Ovary (tissue), 9 donors: ENCODE data around the gene AKR1C4. TPM values are rescaled to one million over a fixed set of nuclear protein-coding genes. Genes with fewer than 3 reads are reported as not detected.
"Not testable (repeated sequence)": the region's sequence is repeated elsewhere in the genome, so short reads cannot be mapped to it uniquely, and the experiment has no call there.

ENCODE experiments used
- DNase-seq, 5 donors: peaks; one replicate each; pipeline ENCODE4 v3.0.0-alpha.2; 2019 to 2020
- H3K27ac ChIP-seq, 2 donors: fragments of 200-600 bp; one replicate each; pipeline versions ENCODE4 v1.5.1 to v1.8.0; 2019 to 2022
- H3K27me3 ChIP-seq: fragments of 200-600 bp; one replicate; pipeline ENCODE4 v1.8.0; 2022
- H3K36me3 ChIP-seq: fragments of 200-600 bp; sonication (generic); one replicate; pipeline ENCODE4 v1.5.1; 2019
- H3K4me1 ChIP-seq: one replicate; pipeline ENCODE4 v1.8.1; 2013; ENCODE audit warnings: mild to moderate bottlenecking, moderate library complexity; ENCODE audit not compliant: insufficient read depth
- H3K4me3 ChIP-seq: fragments of 200-600 bp; sonication (generic); one replicate; pipeline ENCODE4 v1.5.1; 2017
- H3K9me3 ChIP-seq, 2 donors: fragments of 200-600 bp in 1 of 2; sonication (generic) in 1 of 2; one replicate each; pipeline versions ENCODE4 v1.5.1 to v1.8.1; 2013 to 2019; ENCODE audit warnings: mild to moderate bottlenecking in 1 of 2, moderate library complexity in 1 of 2
- CTCF ChIP-seq, 3 donors: fragments of 450-650 bp in 2 of 3; fragments of 200-600 bp in 1 of 3; IDR thresholded peaks; one replicate each; pipeline versions ENCODE4 v1.5.1 to v1.8.0; 2016 to 2022; ENCODE audit warnings: antibody characterized with exemption in 3 of 3, mild to moderate bottlenecking in 1 of 3
- EP300 ChIP-seq: sonication (generic); formaldehyde crosslinking; IDR thresholded peaks from one replicate; pipeline ENCODE4 v1.6.1; 2017; ENCODE audit warnings: antibody characterized with exemption
- POLR2A ChIP-seq: fragments of 450-650 bp; IDR thresholded peaks from one replicate; pipeline ENCODE4 v1.6.1; 2017; ENCODE audit warnings: antibody characterized with exemption, mild to moderate bottlenecking, moderate library complexity
- WGBS, 3 donors: extraction: QIAGEN DNeasy Blood & Tissue Kit in 1 of 3; methylation state at CpG; one replicate each; pipeline versions ENCODE4 v1.1.5 to v1.1.7; 2013 to 2017; 5-methylcytosine and 5-hydroxymethylcytosine counted together
- intact Hi-C, 4 donors: fragments of 100-400 bp; cut with DNase I; formaldehyde crosslinking; loops; one replicate each; pipeline versions ENCODE4 v1.11.0 to v1.15.1; 2022 to 2023
- polyA plus RNA-seq, 2 donors: library from polyadenylated mRNA; stranded (reverse); fragments of 200-250 nt in 1 of 2; fragments of 350-450 nt in 1 of 2; fragmentation: Illumina TruSeq in 1 of 2; extraction: RNeasy Lipid Tissue Mini Kit (QIAGEN cat#74804) in 1 of 2; gene quantifications; one replicate each; pipeline ENCODE4 v1.2.3, GENCODE V29; 2013 to 2014
- total RNA-seq, 7 donors: library from RNA; depleted of rRNA in 2 of 7; stranded (reverse); fragments of >200 nt in 2 of 7; fragmentation: NEBNext Ultra II Directional in 3 of 7; extraction: Animal tissue kit (Norgen Biotek cat#: 25700) in 3 of 7; gene quantifications; one replicate each; pipeline versions ENCODE4 v1.1.0 to v1.2.4, GENCODE V29; 2016 to 2023
- donor health status: DM: no; HTN: no; CAD: no; lungs with moderate emphysema.
- donor health status: DM: no; HTN: no; CAD: no.
- donor health status: Bipolar disorder and iron deficiency.
- donor health status: DM: yes; HTN: yes; CAD: no.
- donor health status: DM: no; HTN: no; CAD: no.
- donor health status: DM: yes; HTN: yes; CAD: no.

The AKR1C4 gene
- total and polyA plus RNA-seq, 9 donors = not detected

DNA sequence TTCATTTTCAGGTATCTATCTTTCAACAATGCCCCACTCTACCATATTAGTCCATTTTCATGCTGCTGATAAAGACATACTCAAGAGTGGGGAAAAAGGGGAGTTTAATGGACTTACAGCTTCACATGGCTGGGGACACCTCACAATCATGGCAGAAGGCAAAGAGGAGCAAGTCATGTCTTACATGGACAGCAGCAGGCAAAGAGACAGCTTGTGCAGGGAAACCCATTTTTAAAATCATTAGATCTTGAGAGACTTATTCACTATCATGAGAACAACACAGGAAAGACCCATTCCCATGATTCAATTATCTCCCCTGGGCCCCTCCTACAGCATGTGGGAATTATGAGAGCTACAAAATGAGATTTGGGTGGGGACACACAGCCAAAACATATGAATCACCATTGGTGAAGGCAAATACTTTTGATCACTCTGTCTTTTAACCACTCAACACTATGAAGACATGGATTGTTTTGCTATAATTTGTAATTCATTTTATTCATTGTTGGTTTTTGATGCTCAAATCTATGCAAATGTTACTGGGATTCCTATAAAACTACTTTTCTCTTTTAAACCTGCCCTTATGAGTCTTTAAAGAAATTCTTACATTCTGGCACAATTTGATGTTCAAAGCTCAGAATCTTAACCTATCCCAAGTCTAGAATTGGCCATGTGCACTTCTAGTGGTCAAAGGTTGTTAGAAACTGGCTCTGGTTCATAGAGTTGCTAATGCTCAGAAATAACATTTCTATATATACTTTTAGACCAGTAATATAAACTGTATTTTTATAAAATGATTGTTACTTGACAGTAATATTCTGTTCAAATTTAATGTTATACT is 15.3 kb downstream of the AKR1C4 start:
- TF ChIP-seq POLR2A (no peak), CTCF (IDR thresholded peaks at IDR 0.05) (no peak), EP300 (no peak)
- DNase-seq = no peak
- H3K4me3 ChIP-seq = no peak overlapping the region
- intact Hi-C loops = no loop called here
- no peaks in the 10 kb centered on the region for H3K36me3 ChIP-seq
- H3K27ac ChIP-seq = no peak overlapping the region
- H3K4me1 ChIP-seq = no peaks in the 10 kb centered on the region
- H3K9me3 ChIP-seq = no peaks in the 10 kb centered on the region
- H3K27me3 ChIP-seq = no peaks in the 10 kb centered on the region

GRCh38 chr10:5216801-5217200 is 20.2 kb downstream of the AKR1C4 start:
- H3K4me3 ChIP-seq = no peak overlapping the region
- H3K27ac ChIP-seq = no peak overlapping the region
- intact Hi-C loops = no loop called here
- H3K9me3 ChIP-seq = no peaks in the 10 kb centered on the region
- WGBS, 3 donors = 7 to 13% (median 8%) methylated on average over 2 of the region's 2 CpGs
- no peak for DNase-seq
- H3K36me3 ChIP-seq = no peaks in the 10 kb centered on the region
- no peaks in the 10 kb centered on the region for H3K27me3 ChIP-seq
- TF ChIP-seq EP300 = no peak
- TF ChIP-seq CTCF (IDR thresholded peaks at IDR 0.05) = no peak
- no peak for TF ChIP-seq POLR2A
- no peaks in the 10 kb centered on the region for H3K4me1 ChIP-seq

DNA sequence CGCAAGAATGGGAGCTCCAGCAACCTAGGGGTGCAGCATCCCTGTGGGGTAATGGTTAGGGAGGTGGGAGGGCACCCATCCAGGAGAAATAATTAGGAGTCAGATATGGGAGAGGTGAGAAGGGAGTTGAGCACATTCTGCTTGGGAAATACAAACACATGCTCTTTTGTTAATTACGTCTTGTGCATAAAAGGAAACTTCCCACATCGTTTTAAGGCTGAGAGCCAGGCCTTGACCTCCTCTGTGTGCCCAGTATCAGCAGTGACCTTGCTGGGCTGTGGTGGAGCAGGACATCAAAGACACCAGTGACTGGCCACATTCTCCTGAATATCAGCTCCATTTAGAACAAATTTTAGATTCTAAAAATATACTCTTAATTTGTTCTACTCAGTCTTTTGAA is 22.6 kb downstream of the AKR1C4 start:
- no peak for DNase-seq
- Histone ChIP-seq H3K27ac (no peak overlapping the region), H3K9me3 (no peaks in the 10 kb centered on the region), H3K36me3 (no peaks in the 10 kb centered on the region), H3K4me3 (no peak overlapping the region), H3K4me1 (no peaks in the 10 kb centered on the region), H3K27me3 (no peaks in the 10 kb centered on the region)
- TF ChIP-seq POLR2A (no peak), CTCF (IDR thresholded peaks at IDR 0.05) (no peak), EP300 (no peak)
- WGBS, 3 donors = 13 to 32% (median 20%) methylated on average over 3 of the region's 3 CpGs
- intact Hi-C loops = no loop called here

DNA sequence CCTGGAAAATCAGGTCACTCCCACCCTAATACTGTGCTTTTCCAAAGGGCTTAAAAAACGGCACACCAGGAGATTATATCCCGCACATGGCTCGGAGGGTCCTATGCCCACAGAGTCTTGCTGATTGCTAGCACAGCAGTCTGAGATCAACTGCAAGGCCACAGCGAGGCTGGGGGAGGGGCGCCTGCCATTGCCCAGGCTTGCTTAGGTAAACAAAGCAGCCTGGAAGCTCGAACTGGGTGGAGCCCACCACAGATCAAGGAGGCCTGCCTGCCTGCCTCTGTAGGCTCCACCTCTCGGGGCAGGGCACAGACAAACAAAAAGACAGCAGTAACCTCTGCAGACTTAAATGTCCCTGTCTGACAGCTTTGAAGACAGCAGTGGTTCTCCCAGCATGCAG is 26.3 kb downstream of the AKR1C4 start:
- H3K27ac ChIP-seq, intact Hi-C loops, H3K4me3 ChIP-seq, H3K4me1 ChIP-seq, H3K9me3 ChIP-seq, H3K36me3 ChIP-seq, DNase-seq, H3K27me3 ChIP-seq: not testable (repeated sequence)
- 81 to 87% (median 83%) methylated on average over 6 to 7 of the region's 7 CpGs for WGBS, 3 donors

DNA sequence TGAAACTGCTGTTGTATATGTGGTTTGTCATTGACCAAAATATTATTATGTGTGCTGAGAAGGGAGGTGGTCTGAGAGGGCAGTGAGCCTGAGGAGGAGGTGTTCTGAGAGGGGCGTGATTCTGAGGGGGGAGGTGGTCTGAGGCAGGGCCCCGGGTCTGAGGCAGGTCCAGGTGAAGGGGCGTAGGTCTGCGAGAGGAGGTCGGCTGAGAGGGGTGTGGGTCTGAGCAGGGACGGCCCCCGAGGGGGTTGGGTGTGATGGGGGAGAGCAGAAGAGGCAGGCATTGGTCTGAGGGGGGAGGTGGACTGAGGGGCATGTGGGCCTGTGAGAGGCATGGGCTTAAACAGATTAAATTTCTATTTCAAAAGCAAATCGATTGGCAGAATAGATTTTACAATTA is 32.4 kb downstream of the AKR1C4 start:
- TF ChIP-seq POLR2A = no peak
- TF ChIP-seq EP300 = no peak
- no peak for TF ChIP-seq CTCF (IDR thresholded peaks at IDR 0.05)
- 80 to 85% (median 82%) methylated on average over 8 of the region's 8 CpGs for WGBS, 3 donors
- intact Hi-C loops = no loop called here

More for the DNA sequence above, 32.4 kb downstream of the AKR1C4 start:
- no peaks in the 10 kb centered on the region for H3K9me3 ChIP-seq
- no peak for DNase-seq
- H3K4me1 ChIP-seq = no peaks in the 10 kb centered on the region
- no peaks in the 10 kb centered on the region for H3K27me3 ChIP-seq
- H3K27ac ChIP-seq = no peak overlapping the region
- no peaks in the 10 kb centered on the region for H3K36me3 ChIP-seq
- H3K4me3 ChIP-seq = no peak overlapping the region
